HEK293T (cell line): ENCODE data around the gene POU6F2.

Source experiments
- FOXA1 ChIP-seq: fragments of 450-650 bp; IDR thresholded peaks from 2 replicates; pipeline ENCODE4 v1.6.1; 2016; ENCODE audit warnings: mild to moderate bottlenecking
- FOXK2 ChIP-seq: fragments of 450-650 bp; IDR thresholded peaks from 2 replicates; pipeline ENCODE4 v1.6.1; 2016; ENCODE audit warnings: mild to moderate bottlenecking
- NFRKB ChIP-seq: fragments of 450-650 bp; IDR thresholded peaks from 2 replicates; pipeline ENCODE4 v1.6.1; 2016; ENCODE audit warnings: mild to moderate bottlenecking, moderate library complexity
- SP1 ChIP-seq: fragments of 450-650 bp; IDR thresholded peaks from 2 replicates; pipeline ENCODE4 v1.6.1; 2017
- ZNF384 ChIP-seq: fragments of 450-650 bp; IDR thresholded peaks from 2 replicates; pipeline ENCODE4 v1.6.1; 2016

DNA sequence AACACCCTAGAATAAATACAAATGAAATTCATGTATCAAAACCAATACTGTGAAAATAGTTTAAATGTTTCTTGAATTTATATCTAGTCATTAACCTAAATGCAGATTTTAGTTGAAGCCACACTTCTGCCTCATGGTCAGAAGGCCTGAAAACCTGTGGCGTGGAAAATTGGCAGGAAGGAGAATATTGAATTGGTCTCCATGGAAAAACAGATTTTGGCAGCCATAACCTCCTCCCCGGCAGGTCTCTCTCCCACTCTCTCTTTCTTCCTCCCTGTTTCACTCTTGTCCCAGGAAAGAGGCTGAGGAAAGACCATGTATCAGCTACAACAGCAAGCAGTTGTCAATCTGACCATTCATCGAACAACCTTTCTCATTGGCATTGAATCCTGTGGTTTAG is 427.9 kb downstream of the POU6F2 start:
- no peak for TF ChIP-seq ZNF384
- no peak for TF ChIP-seq FOXA1
- TF ChIP-seq FOXK2, result no peak
- TF ChIP-seq SP1, result no peak
- TF ChIP-seq NFRKB, result no peak
